AG10803 (cell line): Measurements from ENCODE around the gene ZNF479.
"Not testable (repeated sequence)": the region's sequence is repeated elsewhere in the genome, so short reads cannot be mapped to it uniquely, and the experiment has no call there.

Experiments
- DNase-seq: peaks from one replicate; pipeline ENCODE4 v3.0.0; 2010; ENCODE audit warnings: low read depth
- H3K4me3 ChIP-seq: 2 replicates; pipeline ENCODE4 v1.5.1; 2011; ENCODE audit warnings: mild to moderate bottlenecking, low read length, control low read depth
- CTCF ChIP-seq: conservative IDR thresholded peaks from 2 replicates; pipeline ENCODE4 v1.5.1; 2011; ENCODE audit warnings: mild to moderate bottlenecking, low read length, control low read depth, inconsistent platforms

Gene ZNF479

DNA sequence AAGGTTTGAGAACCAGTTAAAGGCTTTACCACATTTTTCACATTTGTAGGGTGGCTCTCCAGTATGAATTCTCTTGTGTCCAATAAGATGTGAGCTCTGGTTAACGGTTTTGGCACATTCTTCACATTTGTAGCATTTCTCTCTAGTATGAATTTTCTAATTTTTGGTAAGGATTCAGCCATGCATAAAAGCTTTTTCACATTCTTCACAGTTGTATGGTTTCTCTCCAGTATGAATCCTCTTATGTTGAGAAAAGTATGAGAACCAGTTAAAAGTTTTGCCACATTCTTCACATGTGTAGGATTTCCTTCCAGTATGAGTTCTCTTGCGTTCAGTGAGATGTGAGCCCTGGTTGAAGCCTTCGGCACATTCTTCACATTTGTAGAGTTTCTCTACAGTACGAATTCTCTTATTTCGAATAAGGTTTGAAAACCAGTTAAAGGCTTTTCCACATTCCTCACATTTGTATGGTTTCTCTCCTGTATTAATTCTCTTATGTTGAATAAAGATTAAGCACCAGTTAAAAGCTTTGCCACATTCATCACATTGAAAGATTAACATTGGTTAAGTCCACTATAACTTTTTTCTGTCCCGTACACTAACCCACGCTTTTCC lies 33.2 kb upstream of the ZNF479 start:
- no peak overlapping the region for H3K4me3 ChIP-seq
- DNase-seq: no peak
- TF ChIP-seq CTCF: no peak

GRCh38 chr7:57120123-57120784 lies 12.0 kb downstream of the ZNF479 start:
- DNase-seq, H3K4me3 ChIP-seq: not testable (repeated sequence)
